Endothelial cell of umbilical vein (primary cell): ENCODE measurements around the gene SSPN.

Experiments used
- EZH2 ChIP-seq: IDR thresholded peaks from 2 replicates; pipeline ENCODE4 v1.6.1; 2012; ENCODE audit warnings: borderline replicate concordance, low read depth, mild to moderate bottlenecking, moderate library complexity, low read length, inconsistent platforms; ENCODE audit not compliant: severe bottlenecking
- TF ChIP-seq, protein P1 (sequence below), 2 donors: IDR thresholded peaks; 1 replicate in 1 of 2; 2 replicates in 1 of 2; pipeline ENCODE4 v1.5.1; 2011; ENCODE audit warnings: low read length in 2 of 2, mild to moderate bottlenecking in 2 of 2, moderate library complexity in 2 of 2, control low read depth in 1 of 2, inconsistent platforms in 1 of 2, low read depth in 1 of 2; ENCODE audit not compliant: insufficient read depth in 1 of 2; ENCODE audit errors: extremely low read depth in 1 of 2

GRCh38 chr12:26299751-26300150 lies 104.4 kb downstream of the SSPN start:
- TF ChIP-seq, protein P1, sequence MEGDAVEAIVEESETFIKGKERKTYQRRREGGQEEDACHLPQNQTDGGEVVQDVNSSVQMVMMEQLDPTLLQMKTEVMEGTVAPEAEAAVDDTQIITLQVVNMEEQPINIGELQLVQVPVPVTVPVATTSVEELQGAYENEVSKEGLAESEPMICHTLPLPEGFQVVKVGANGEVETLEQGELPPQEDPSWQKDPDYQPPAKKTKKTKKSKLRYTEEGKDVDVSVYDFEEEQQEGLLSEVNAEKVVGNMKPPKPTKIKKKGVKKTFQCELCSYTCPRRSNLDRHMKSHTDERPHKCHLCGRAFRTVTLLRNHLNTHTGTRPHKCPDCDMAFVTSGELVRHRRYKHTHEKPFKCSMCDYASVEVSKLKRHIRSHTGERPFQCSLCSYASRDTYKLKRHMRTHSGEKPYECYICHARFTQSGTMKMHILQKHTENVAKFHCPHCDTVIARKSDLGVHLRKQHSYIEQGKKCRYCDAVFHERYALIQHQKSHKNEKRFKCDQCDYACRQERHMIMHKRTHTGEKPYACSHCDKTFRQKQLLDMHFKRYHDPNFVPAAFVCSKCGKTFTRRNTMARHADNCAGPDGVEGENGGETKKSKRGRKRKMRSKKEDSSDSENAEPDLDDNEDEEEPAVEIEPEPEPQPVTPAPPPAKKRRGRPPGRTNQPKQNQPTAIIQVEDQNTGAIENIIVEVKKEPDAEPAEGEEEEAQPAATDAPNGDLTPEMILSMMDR (IDR thresholded peaks at IDR 0.05; ENCODE audit: extremely low read depth in 1 of 2, insufficient read depth in 1 of 2, low read depth in 1 of 2, low read length in 2 of 2): no peak
- TF ChIP-seq EZH2: no peak
